Measurements from ENCODE around the gene TIMM29.

Gene TIMM29

GRCh38 chr19:10915130-10916091 is 13.2 kb upstream of the TIMM29 start:
- no peaks in the 10 kb centered on the region for H3K79me2 ChIP-seq (ENCODE audit: low read length)
- no peaks in the 10 kb centered on the region for H3K4me1 ChIP-seq (ENCODE audit: low read length)
- no peak overlapping the region for H3K4me2 ChIP-seq (ENCODE audit: low read depth, low read length)
- no peaks in the 10 kb centered on the region for H3K36me3 ChIP-seq (replicated peaks; ENCODE audit: insufficient read depth, low read length)
- H3K9me3 ChIP-seq (replicated peaks; ENCODE audit: insufficient read depth, low read length): no peaks in the 10 kb centered on the region
- no peaks in the 10 kb centered on the region for H3F3A ChIP-seq (ENCODE audit: insufficient read depth, low read length)
- no peaks in the 10 kb centered on the region for H3K27me3 ChIP-seq (replicated peaks; ENCODE audit: insufficient read depth, low read length)
- TF ChIP-seq EZH2phosphoT487 (IDR thresholded peaks at IDR 0.05; ENCODE audit: low read length) (no peak), EZH2 (optimal IDR thresholded peaks at IDR 0.05; ENCODE audit: low read depth, low read length) (no peak)
- TF ChIP-seq, protein P1, sequence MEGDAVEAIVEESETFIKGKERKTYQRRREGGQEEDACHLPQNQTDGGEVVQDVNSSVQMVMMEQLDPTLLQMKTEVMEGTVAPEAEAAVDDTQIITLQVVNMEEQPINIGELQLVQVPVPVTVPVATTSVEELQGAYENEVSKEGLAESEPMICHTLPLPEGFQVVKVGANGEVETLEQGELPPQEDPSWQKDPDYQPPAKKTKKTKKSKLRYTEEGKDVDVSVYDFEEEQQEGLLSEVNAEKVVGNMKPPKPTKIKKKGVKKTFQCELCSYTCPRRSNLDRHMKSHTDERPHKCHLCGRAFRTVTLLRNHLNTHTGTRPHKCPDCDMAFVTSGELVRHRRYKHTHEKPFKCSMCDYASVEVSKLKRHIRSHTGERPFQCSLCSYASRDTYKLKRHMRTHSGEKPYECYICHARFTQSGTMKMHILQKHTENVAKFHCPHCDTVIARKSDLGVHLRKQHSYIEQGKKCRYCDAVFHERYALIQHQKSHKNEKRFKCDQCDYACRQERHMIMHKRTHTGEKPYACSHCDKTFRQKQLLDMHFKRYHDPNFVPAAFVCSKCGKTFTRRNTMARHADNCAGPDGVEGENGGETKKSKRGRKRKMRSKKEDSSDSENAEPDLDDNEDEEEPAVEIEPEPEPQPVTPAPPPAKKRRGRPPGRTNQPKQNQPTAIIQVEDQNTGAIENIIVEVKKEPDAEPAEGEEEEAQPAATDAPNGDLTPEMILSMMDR (IDR thresholded peaks at IDR 0.05; ENCODE audit: low read length): no peak
- no peak overlapping the region for H3K27ac ChIP-seq (ENCODE audit: low read length)
- DNase-seq: no peak
- H3K9me2 ChIP-seq (replicated peaks; ENCODE audit: insufficient read depth, low read length): no peaks in the 10 kb centered on the region
- H4K20me1 ChIP-seq (ENCODE audit: insufficient read depth, low read length): no peaks in the 10 kb centered on the region
- H3K4me3 ChIP-seq (ENCODE audit: low read length): no peak overlapping the region
- no peak overlapping the region for H2AFZ ChIP-seq (ENCODE audit: low read length)
- H3K9ac ChIP-seq (ENCODE audit: low read length): no peak overlapping the region

GRCh38 chr19:10916602-10917001 is 12.0 kb upstream of the TIMM29 start:
- no peaks in the 10 kb centered on the region for H3K79me2 ChIP-seq (ENCODE audit: low read length)
- H3K9me3 ChIP-seq (replicated peaks; ENCODE audit: insufficient read depth, low read length): no peaks in the 10 kb centered on the region
- no peak for DNase-seq
- H2AFZ ChIP-seq (ENCODE audit: low read length): no peak overlapping the region
- no peak overlapping the region for H3K4me2 ChIP-seq (ENCODE audit: low read depth, low read length)
- TF ChIP-seq, protein P1 (IDR thresholded peaks at IDR 0.05; ENCODE audit: low read length): no peak
- TF ChIP-seq EZH2phosphoT487 (IDR thresholded peaks at IDR 0.05; ENCODE audit: low read length) (no peak), EZH2 (optimal IDR thresholded peaks at IDR 0.05; ENCODE audit: low read depth, low read length) (no peak)
- no peak overlapping the region for H3K27ac ChIP-seq (ENCODE audit: low read length)
- no peaks in the 10 kb centered on the region for H3K27me3 ChIP-seq (replicated peaks; ENCODE audit: insufficient read depth, low read length)
- H3K9ac ChIP-seq (ENCODE audit: low read length): no peak overlapping the region
- no peaks in the 10 kb centered on the region for H4K20me1 ChIP-seq (ENCODE audit: insufficient read depth, low read length)
- H3K4me3 ChIP-seq (ENCODE audit: low read length): no peak overlapping the region
- no peaks in the 10 kb centered on the region for H3K9me2 ChIP-seq (replicated peaks; ENCODE audit: insufficient read depth, low read length)
- no peaks in the 10 kb centered on the region for H3F3A ChIP-seq (ENCODE audit: insufficient read depth, low read length)
- H3K36me3 ChIP-seq (replicated peaks; ENCODE audit: insufficient read depth, low read length): no peaks in the 10 kb centered on the region
- H3K4me1 ChIP-seq (ENCODE audit: low read length): no peaks in the 10 kb centered on the region

DNA sequence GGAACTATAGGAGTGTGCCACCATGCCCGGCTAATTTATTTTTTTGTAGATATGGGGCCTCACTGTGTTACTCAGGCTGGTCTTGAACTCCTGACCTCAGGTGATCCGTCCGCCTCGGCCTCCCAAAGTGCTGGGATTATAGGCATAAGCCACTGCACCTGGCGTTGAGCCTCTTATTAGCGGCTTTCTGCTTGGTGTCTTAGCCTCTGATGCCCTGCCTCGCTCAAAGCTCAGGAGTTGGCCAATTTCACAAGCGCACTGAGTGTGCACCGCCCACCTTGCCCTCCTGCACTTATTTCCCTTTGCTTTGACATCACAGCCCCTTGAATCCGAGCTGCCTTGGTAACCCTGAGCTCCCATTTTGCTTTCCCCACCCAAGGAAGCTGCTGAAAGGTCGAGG is 10.3 kb upstream of the TIMM29 start:
- TF ChIP-seq, protein P1 (IDR thresholded peaks at IDR 0.05; ENCODE audit: low read length): no peak
- no peak for TF ChIP-seq EZH2phosphoT487 (IDR thresholded peaks at IDR 0.05; ENCODE audit: low read length)
- TF ChIP-seq EZH2 (optimal IDR thresholded peaks at IDR 0.05; ENCODE audit: low read depth, low read length): no peak
- Histone ChIP-seq H3K9me2 (replicated peaks; ENCODE audit: insufficient read depth, low read length) (no peaks in the 10 kb centered on the region), H3K36me3 (replicated peaks; ENCODE audit: insufficient read depth, low read length) (no peaks in the 10 kb centered on the region), H3F3A (ENCODE audit: insufficient read depth, low read length) (no peaks in the 10 kb centered on the region), H2AFZ (ENCODE audit: low read length) (no peak overlapping the region), H3K4me2 (ENCODE audit: low read depth, low read length) (no peak overlapping the region), H3K79me2 (ENCODE audit: low read length) (no peaks in the 10 kb centered on the region), H3K27ac (ENCODE audit: low read length) (no peak overlapping the region), H3K4me3 (ENCODE audit: low read length) (no peak overlapping the region), H4K20me1 (ENCODE audit: insufficient read depth, low read length) (no peaks in the 10 kb centered on the region), H3K27me3 (replicated peaks; ENCODE audit: insufficient read depth, low read length) (no peaks in the 10 kb centered on the region), H3K9me3 (replicated peaks; ENCODE audit: insufficient read depth, low read length) (no peaks in the 10 kb centered on the region), H3K4me1 (ENCODE audit: low read length) (no peaks in the 10 kb centered on the region), H3K9ac (ENCODE audit: low read length) (no peak overlapping the region)
- DNase-seq: no peak
